Endothelial cell of umbilical vein (primary cell): ENCODE results near the gene RER1.

ENCODE experiments used
- CTCF ChIP-seq, 2 donors: IDR thresholded peaks; 1 replicate in 1 of 2; 2 replicates in 1 of 2; pipeline ENCODE4 v1.5.1; 2011; ENCODE audit warnings: low read length in 2 of 2, mild to moderate bottlenecking in 2 of 2, moderate library complexity in 2 of 2, control low read depth in 1 of 2, inconsistent platforms in 1 of 2, low read depth in 1 of 2; ENCODE audit not compliant: insufficient read depth in 1 of 2; ENCODE audit errors: extremely low read depth in 1 of 2
- EZH2 ChIP-seq: IDR thresholded peaks from 2 replicates; pipeline ENCODE4 v1.6.1; 2012; ENCODE audit warnings: borderline replicate concordance, low read depth, mild to moderate bottlenecking, moderate library complexity, low read length, inconsistent platforms; ENCODE audit not compliant: severe bottlenecking
- POLR2AphosphoS5 ChIP-seq: IDR thresholded peaks from 2 replicates; pipeline ENCODE4 v1.6.1; 2012; ENCODE audit warnings: low read depth, mild to moderate bottlenecking, control low read depth, low read length, moderate library complexity; ENCODE audit not compliant: insufficient read depth

GRCh38 chr1:2448098-2448445 lies 56.4 kb downstream of the RER1 start:
- TF ChIP-seq CTCF (IDR thresholded peaks at IDR 0.05; ENCODE audit: extremely low read depth in 1 of 2, insufficient read depth in 1 of 2, low read depth in 1 of 2, low read length in 2 of 2) = no peak
- TF ChIP-seq EZH2 = no peak
- TF ChIP-seq POLR2AphosphoS5 = no peak
